C4-2B (cell line): ENCODE results near the gene HNRNPA3.

Source experiments
- ZFX ChIP-seq: fragments of 450-650 bp; IDR thresholded peaks from 2 replicates; pipeline ENCODE4 v1.6.1; 2017
- TF ChIP-seq, protein P1 (sequence below): fragments of 450-650 bp; conservative IDR thresholded peaks from 2 replicates; pipeline ENCODE4 v1.5.1; 2017; ENCODE audit warnings: mild to moderate bottlenecking

DNA sequence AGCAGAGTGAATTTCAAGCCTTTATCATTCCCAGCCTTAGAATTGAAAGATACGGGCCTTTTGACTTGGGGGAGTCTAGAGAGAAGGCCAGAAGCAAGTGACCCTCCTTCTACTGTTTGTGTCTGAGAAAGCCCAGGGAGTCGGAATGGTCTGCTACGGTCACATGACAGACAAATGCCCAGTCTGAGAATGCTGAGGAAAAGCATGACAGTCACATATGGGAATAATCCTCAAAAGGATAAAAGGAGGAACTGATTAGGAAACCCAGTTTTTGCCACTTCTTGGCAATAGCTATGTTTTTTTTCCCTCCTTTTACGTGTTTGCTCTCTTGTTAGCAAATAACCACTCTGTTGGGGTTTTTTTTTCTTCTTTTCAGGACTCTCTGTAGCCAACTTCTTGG is 38.1 kb upstream of the HNRNPA3 start:
- TF ChIP-seq, protein P1, sequence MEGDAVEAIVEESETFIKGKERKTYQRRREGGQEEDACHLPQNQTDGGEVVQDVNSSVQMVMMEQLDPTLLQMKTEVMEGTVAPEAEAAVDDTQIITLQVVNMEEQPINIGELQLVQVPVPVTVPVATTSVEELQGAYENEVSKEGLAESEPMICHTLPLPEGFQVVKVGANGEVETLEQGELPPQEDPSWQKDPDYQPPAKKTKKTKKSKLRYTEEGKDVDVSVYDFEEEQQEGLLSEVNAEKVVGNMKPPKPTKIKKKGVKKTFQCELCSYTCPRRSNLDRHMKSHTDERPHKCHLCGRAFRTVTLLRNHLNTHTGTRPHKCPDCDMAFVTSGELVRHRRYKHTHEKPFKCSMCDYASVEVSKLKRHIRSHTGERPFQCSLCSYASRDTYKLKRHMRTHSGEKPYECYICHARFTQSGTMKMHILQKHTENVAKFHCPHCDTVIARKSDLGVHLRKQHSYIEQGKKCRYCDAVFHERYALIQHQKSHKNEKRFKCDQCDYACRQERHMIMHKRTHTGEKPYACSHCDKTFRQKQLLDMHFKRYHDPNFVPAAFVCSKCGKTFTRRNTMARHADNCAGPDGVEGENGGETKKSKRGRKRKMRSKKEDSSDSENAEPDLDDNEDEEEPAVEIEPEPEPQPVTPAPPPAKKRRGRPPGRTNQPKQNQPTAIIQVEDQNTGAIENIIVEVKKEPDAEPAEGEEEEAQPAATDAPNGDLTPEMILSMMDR: no peak
- TF ChIP-seq ZFX: no peak
